ENCODE measurements around the gene SLC39A6. TPM values are rescaled to one million over a fixed set of nuclear protein-coding genes. Genes with fewer than 3 reads are reported as not detected.

Gene SLC39A6
- total and polyA plus RNA-seq, 2 experiments from 2014 or later, result 48.3 to 59.6 TPM

- H4K20me1 ChIP-seq (ENCODE audit: insufficient read depth, poor library complexity, severe bottlenecking), result no peaks in the 10 kb centered on the region
- no peak for DNase-seq (ENCODE audit: low spot score)
- peaks cover 10% of the 10 kb centered on the region for H3K79me2 ChIP-seq
- H3K9me2 ChIP-seq (replicated peaks; ENCODE audit: insufficient read depth), result no peaks in the 10 kb centered on the region
- WGBS (ENCODE audit: low lambda C conversion rate, missing lambda C conversion rate), result 94% methylated on average over 3 of the region's 3 CpGs
- peaks cover 3% of the 10 kb centered on the region for H3K4me1 ChIP-seq (ENCODE audit: insufficient read depth)
- H3K4me3 ChIP-seq, result no peak overlapping the region
- TF ChIP-seq CTCF (IDR thresholded peaks at IDR 0.05; ENCODE audit: poor library complexity) (no peak), EZH2phosphoT487 (IDR thresholded peaks at IDR 0.05; ENCODE audit: low read depth, severe bottlenecking, unreplicated experiment) (no peak), EZH2 (IDR thresholded peaks at IDR 0.05; ENCODE audit: borderline replicate concordance) (no peak)
- H3K9me3 ChIP-seq (ENCODE audit: low read depth), result no peaks in the 10 kb centered on the region
- H3K4me2 ChIP-seq, result no peak overlapping the region
- H3K27me3 ChIP-seq, result no peaks in the 10 kb centered on the region
- H3K36me3 ChIP-seq (replicated peaks; ENCODE audit: insufficient read depth, low read depth), result peaks cover 12% of the 10 kb centered on the region
- no peak overlapping the region for H3K27ac ChIP-seq
- no peak overlapping the region for H2AFZ ChIP-seq
Measured at GRCh38 chr18:36167692-36168218, 38.6 kb upstream of the SLC39A6 start.

GRCh38 chr18:36162981-36163380, 33.8 kb upstream of the SLC39A6 start:
- peaks cover 17% of the 10 kb centered on the region for H3K79me2 ChIP-seq
- H4K20me1 ChIP-seq (ENCODE audit: insufficient read depth, poor library complexity, severe bottlenecking), result no peaks in the 10 kb centered on the region
- no peaks in the 10 kb centered on the region for H3K9me3 ChIP-seq (ENCODE audit: low read depth)
- 100% methylated on average over 1 of the region's 1 CpG for WGBS (ENCODE audit: low lambda C conversion rate, missing lambda C conversion rate)
- H3K36me3 ChIP-seq (replicated peaks; ENCODE audit: insufficient read depth, low read depth), result peaks cover 11% of the 10 kb centered on the region
- H3K27me3 ChIP-seq, result no peaks in the 10 kb centered on the region
- TF ChIP-seq EZH2 (IDR thresholded peaks at IDR 0.05; ENCODE audit: borderline replicate concordance), result no peak
- no peak for TF ChIP-seq EZH2phosphoT487 (IDR thresholded peaks at IDR 0.05; ENCODE audit: low read depth, severe bottlenecking, unreplicated experiment)
- TF ChIP-seq CTCF (IDR thresholded peaks at IDR 0.05; ENCODE audit: poor library complexity), result no peak
- no peak for DNase-seq (ENCODE audit: low spot score)
- H3K4me2 ChIP-seq, result no peak overlapping the region
- H2AFZ ChIP-seq, result no peak overlapping the region
- peaks cover 4% of the 10 kb centered on the region for H3K4me1 ChIP-seq (ENCODE audit: insufficient read depth)
- H3K4me3 ChIP-seq, result no peak overlapping the region
- no peaks in the 10 kb centered on the region for H3K9me2 ChIP-seq (replicated peaks; ENCODE audit: insufficient read depth)
- H3K27ac ChIP-seq, result no peak overlapping the region

- Histone ChIP-seq H3K36me3 (replicated peaks; ENCODE audit: insufficient read depth, low read depth) (peaks cover 11% of the 10 kb centered on the region), H3K4me2 (no peak overlapping the region), H3K4me1 (ENCODE audit: insufficient read depth) (peaks cover 6% of the 10 kb centered on the region), H3K9me2 (replicated peaks; ENCODE audit: insufficient read depth) (no peaks in the 10 kb centered on the region), H4K20me1 (ENCODE audit: insufficient read depth, poor library complexity, severe bottlenecking) (no peaks in the 10 kb centered on the region), H3K4me3 (no peak overlapping the region), H3K79me2 (peaks cover 12% of the 10 kb centered on the region), H2AFZ (no peak overlapping the region), H3K9me3 (ENCODE audit: low read depth) (no peaks in the 10 kb centered on the region), H3K27ac (peak overlapping the region; percentile 30), H3K27me3 (no peaks in the 10 kb centered on the region)
- 92% methylated on average over 4 of the region's 4 CpGs for WGBS (ENCODE audit: low lambda C conversion rate, missing lambda C conversion rate)
- TF ChIP-seq EZH2 (IDR thresholded peaks at IDR 0.05; ENCODE audit: borderline replicate concordance) (no peak), EZH2phosphoT487 (IDR thresholded peaks at IDR 0.05; ENCODE audit: low read depth, severe bottlenecking, unreplicated experiment) (no peak), CTCF (IDR thresholded peaks at IDR 0.05; ENCODE audit: poor library complexity) (no peak)
- no peak for DNase-seq (ENCODE audit: low spot score)
Measured at GRCh38 chr18:36160959-36161371, 31.8 kb upstream of the SLC39A6 start.
